ENCODE measurements around the gene VASN.

VASN gene

GRCh38 chr16:4411684-4412083 lies 40.0 kb downstream of the VASN start:
- H3K9me3 ChIP-seq (ENCODE audit: control insufficient read depth, insufficient read depth, low read length) = no peaks in the 10 kb centered on the region
- peaks cover 21% of the 10 kb centered on the region for H3K4me1 ChIP-seq (ENCODE audit: control insufficient read depth, low read length)
- no peaks in the 10 kb centered on the region for H3K27me3 ChIP-seq (ENCODE audit: control insufficient read depth, low read length)
- H3F3A ChIP-seq (ENCODE audit: control insufficient read depth, insufficient read depth) = peaks cover 7% of the 10 kb centered on the region; the same call in 1 of the 2 replicates
- H3K79me2 ChIP-seq (ENCODE audit: control insufficient read depth, low read length) = peaks cover 59% of the 10 kb centered on the region
- no peaks in the 10 kb centered on the region for H3K9me2 ChIP-seq (replicated peaks; ENCODE audit: control insufficient read depth, low read length)
- H3K4me3 ChIP-seq (ENCODE audit: low read length) = no peak overlapping the region
- 0 out of 2 replicates have a peak, but pooled peaks cover 4% of the 10 kb centered on the region for H4K20me1 ChIP-seq (ENCODE audit: control insufficient read depth, insufficient read depth, low read depth, low read length)
- no peak for TF ChIP-seq EZH2phosphoT487 (IDR thresholded peaks at IDR 0.05; ENCODE audit: borderline replicate concordance, low read length)
- TF ChIP-seq CTCF (IDR thresholded peaks at IDR 0.05; ENCODE audit: low read depth, low read length, poor library complexity, severe bottlenecking) = no peak
- no peak overlapping the region for H3K4me2 ChIP-seq (ENCODE audit: low read length)
- H3K27ac ChIP-seq (ENCODE audit: low read depth, low read length) = no peak overlapping the region
- H3K36me3 ChIP-seq (ENCODE audit: control insufficient read depth, low read length) = peaks cover 60% of the 10 kb centered on the region

- peaks cover 25% of the 10 kb centered on the region for H3K4me1 ChIP-seq (ENCODE audit: control insufficient read depth, low read length)
- no peaks in the 10 kb centered on the region for H3K9me3 ChIP-seq (ENCODE audit: control insufficient read depth, insufficient read depth, low read length)
- peaks cover 58% of the 10 kb centered on the region for H3K36me3 ChIP-seq (ENCODE audit: control insufficient read depth, low read length)
- no peaks in the 10 kb centered on the region for H3K9me2 ChIP-seq (replicated peaks; ENCODE audit: control insufficient read depth, low read length)
- no peak overlapping the region for H3K4me3 ChIP-seq (ENCODE audit: low read length)
- H3K4me2 ChIP-seq (ENCODE audit: low read length) = no peak overlapping the region
- peaks cover 7% of the 10 kb centered on the region; the same call in 1 of the 2 replicates for H3F3A ChIP-seq (ENCODE audit: control insufficient read depth, insufficient read depth)
- no peak overlapping the region for H3K27ac ChIP-seq (ENCODE audit: low read depth, low read length)
- H3K27me3 ChIP-seq (ENCODE audit: control insufficient read depth, low read length) = no peaks in the 10 kb centered on the region
- H4K20me1 ChIP-seq (ENCODE audit: control insufficient read depth, insufficient read depth, low read depth, low read length) = 0 out of 2 replicates have a peak, but pooled peaks cover 4% of the 10 kb centered on the region
- no peak for TF ChIP-seq CTCF (IDR thresholded peaks at IDR 0.05; ENCODE audit: low read depth, low read length, poor library complexity, severe bottlenecking)
- no peak for TF ChIP-seq EZH2phosphoT487 (IDR thresholded peaks at IDR 0.05; ENCODE audit: borderline replicate concordance, low read length)
- H3K79me2 ChIP-seq (ENCODE audit: control insufficient read depth, low read length) = peaks cover 59% of the 10 kb centered on the region
Observed at GRCh38 chr16:4412159-4412558, 40.5 kb downstream of the VASN start.

GRCh38 chr16:4412854-4413253 lies 41.2 kb downstream of the VASN start:
- Histone ChIP-seq H3F3A (ENCODE audit: control insufficient read depth, insufficient read depth) (peaks cover 7% of the 10 kb centered on the region; the same call in 1 of the 2 replicates), H3K9me2 (replicated peaks; ENCODE audit: control insufficient read depth, low read length) (no peaks in the 10 kb centered on the region), H3K4me1 (ENCODE audit: control insufficient read depth, low read length) (peaks cover 27% of the 10 kb centered on the region), H3K4me2 (ENCODE audit: low read length) (no peak overlapping the region), H3K4me3 (ENCODE audit: low read length) (no peak overlapping the region), H3K9me3 (ENCODE audit: control insufficient read depth, insufficient read depth, low read length) (no peaks in the 10 kb centered on the region), H3K79me2 (ENCODE audit: control insufficient read depth, low read length) (peaks cover 59% of the 10 kb centered on the region), H3K36me3 (ENCODE audit: control insufficient read depth, low read length) (peaks cover 52% of the 10 kb centered on the region), H3K27me3 (ENCODE audit: control insufficient read depth, low read length) (no peaks in the 10 kb centered on the region), H4K20me1 (ENCODE audit: control insufficient read depth, insufficient read depth, low read depth, low read length) (0 out of 2 replicates have a peak, but pooled peaks cover 4% of the 10 kb centered on the region), H3K27ac (ENCODE audit: low read depth, low read length) (no peak overlapping the region)
- no peak for TF ChIP-seq EZH2phosphoT487 (IDR thresholded peaks at IDR 0.05; ENCODE audit: borderline replicate concordance, low read length)
- TF ChIP-seq CTCF (IDR thresholded peaks at IDR 0.05; ENCODE audit: low read depth, low read length, poor library complexity, severe bottlenecking) = no peak

Data from DOHH2 (cell line).